HepG2 (cell line): Measurements from ENCODE around the gene SERTAD1. TPM values are rescaled to one million over a fixed set of nuclear protein-coding genes. Genes with fewer than 3 reads are reported as not detected.

Experiments used
- ATAC-seq: fragments of 200-7000 bp; cut with Tn5 transposase; 3 replicates; pipeline ENCODE4 v1.9.1; 2020; ENCODE audit warnings: mild to moderate bottlenecking, moderate library complexity
- BruUV-seq: library from RNA; stranded (reverse); fragments of 400-500 nt; replicated peaks from 2 replicates; lab custom pipeline; 2021; lab: Mats Ljungman, UMichigan
- CTCF ChIA-PET: fragments of 300-600 bp; formaldehyde crosslinking; extraction: SDS; loops from one replicate; lab custom pipeline; 2021; ENCODE audit warnings: low total read pairs, inconsistent platforms, low intra/inter-chr PET ratio; lab: Yijun Ruan, JAX
- POLR2A ChIA-PET: fragments of 350-600 bp; sonication (Branson Sonifier 250); formaldehyde crosslinking; loops from one replicate; lab custom pipeline; 2020; ENCODE audit warnings: antibody characterized with exemption, inconsistent platforms; lab: Yijun Ruan, JAX
- DNase-seq: peaks from one replicate; pipeline ENCODE4 v3.0.0-alpha.2; 2015; ENCODE audit warnings: low spot score
- FAIRE-seq: peaks from 3 replicates; lab custom pipeline; 2011; peaks lifted over from hg19 to GRCh38; lab: Jason Lieb, UNC
- H2AFZ ChIP-seq: one replicate; pipeline ENCODE4 v1.6.1; 2011; ENCODE audit warnings: low read length, inconsistent platforms
- H3K27ac ChIP-seq: fragments of 300-600 bp; 3 replicates; pipeline ENCODE4 v1.8.0; 2011; ENCODE audit warnings: mixed run types, mild to moderate bottlenecking, mixed read lengths, low read length, inconsistent platforms; ENCODE audit not compliant: insufficient read depth; ENCODE audit errors: extremely low read length
- H3K27me3 ChIP-seq, 2 experiments: fragments of 200-600 bp in 1 of 2; 2 replicates in 1 of 2; 3 replicates in 1 of 2; pipeline versions ENCODE4 v1.6.0 to v1.8.0; 2011; ENCODE audit warnings: low read length in 2 of 2, mild to moderate bottlenecking in 2 of 2, moderate library complexity in 2 of 2, inconsistent platforms in 1 of 2; ENCODE audit not compliant: insufficient read depth in 2 of 2, control insufficient read depth in 1 of 2
- H3K36me3 ChIP-seq, 2 experiments: fragments of 200-600 bp in 1 of 2; replicated peaks in 1 of 2; 2 replicates in 1 of 2; 3 replicates in 1 of 2; pipeline versions ENCODE4 v1.5.1 to v1.8.0; 2011; ENCODE audit warnings: low read length in 2 of 2, inconsistent platforms in 1 of 2; ENCODE audit not compliant: insufficient read depth in 2 of 2, control insufficient read depth in 1 of 2
- H3K4me1 ChIP-seq: 2 replicates; pipeline ENCODE4 v1.5.1; 2012; ENCODE audit warnings: low read length, inconsistent platforms; ENCODE audit not compliant: insufficient read depth
- H3K4me2 ChIP-seq: 2 replicates; pipeline ENCODE4 v1.6.0; 2011; ENCODE audit warnings: low read depth, low read length, inconsistent platforms
- H3K4me3 ChIP-seq, 3 experiments: fragments of 200-600 bp in 1 of 3; sonication (generic), shearing (Covaris generic) in 1 of 3; replicated peaks in 1 of 3; 2 replicates each; pipeline ENCODE4 v1.5.1; 2011 to 2016; ENCODE audit warnings: low read length in 3 of 3, inconsistent platforms in 2 of 3, low read depth in 2 of 3, mild to moderate bottlenecking in 2 of 3, control low read depth in 1 of 3, mixed read lengths in 1 of 3; ENCODE audit not compliant: insufficient read depth in 1 of 3
- H3K79me2 ChIP-seq: one replicate; pipeline ENCODE4 v1.6.1; 2011; ENCODE audit warnings: low read length, inconsistent platforms; ENCODE audit not compliant: insufficient read depth
- H3K9ac ChIP-seq: 2 replicates; pipeline ENCODE4 v1.6.0; 2011; ENCODE audit warnings: mild to moderate bottlenecking, low read depth, low read length, inconsistent platforms; ENCODE audit not compliant: insufficient read depth
- H3K9me3 ChIP-seq: 2 replicates; pipeline ENCODE4 v1.5.1; 2012; ENCODE audit warnings: mild to moderate bottlenecking, low read length
- H4K20me1 ChIP-seq: 2 replicates; pipeline ENCODE4 v1.6.0; 2011; ENCODE audit warnings: inconsistent platforms, mild to moderate bottlenecking, low read length, moderate library complexity; ENCODE audit not compliant: insufficient read depth
- CENPT ChIP-seq: sonication (generic); formaldehyde crosslinking; IDR thresholded peaks from 2 replicates; pipeline ENCODE4 v1.8.0; 2022; ENCODE audit warnings: low read depth, mild to moderate bottlenecking, moderate library complexity, missing genetic modification reagents
- CHD2 ChIP-seq: IDR thresholded peaks from 2 replicates; pipeline ENCODE4 v1.6.1; 2011; ENCODE audit warnings: low read depth, low read length, improper control_type of control experiment
- GATAD2A ChIP-seq: IDR thresholded peaks from 2 replicates; pipeline ENCODE4 v1.6.1; 2016
- ISX ChIP-seq: sonication (generic); formaldehyde crosslinking; conservative IDR thresholded peaks from 2 replicates; pipeline ENCODE4 v1.5.0; 2020; ENCODE audit warnings: missing genetic modification reagents
- KDM5B ChIP-seq: sonication (generic); formaldehyde crosslinking; IDR thresholded peaks from 2 replicates; pipeline ENCODE4 v1.4.0; 2020; ENCODE audit warnings: missing genetic modification reagents, mild to moderate bottlenecking, borderline replicate concordance
- KLF16 ChIP-seq, 2 experiments: sonication (generic) in 1 of 2; formaldehyde crosslinking in 1 of 2; IDR thresholded peaks; 2 replicates each; pipeline versions ENCODE4 v1.6.1 to v1.8.0; 2016 to 2023; ENCODE audit warnings: missing genetic modification reagents in 2 of 2, missing compliant biosample characterization in 1 of 2
- MEF2D ChIP-seq: sonication (generic); formaldehyde crosslinking; IDR thresholded peaks from 2 replicates; pipeline ENCODE4 v1.5.1; 2020; ENCODE audit warnings: mild to moderate bottlenecking, missing genetic modification reagents
- PAF1 ChIP-seq: IDR thresholded peaks from 2 replicates; pipeline ENCODE4 v1.6.1; 2016; ENCODE audit warnings: missing genetic modification reagents, missing compliant biosample characterization
- POLR2AphosphoS2 ChIP-seq: IDR thresholded peaks from 2 replicates; pipeline ENCODE4 v1.6.1; 2011; ENCODE audit warnings: low read depth, low read length, improper control_type of control experiment
- RBM22 ChIP-seq: fragments of 200-400 bp; formaldehyde crosslinking; optimal IDR thresholded peaks from 2 replicates; pipeline ENCODE3; 2017; ENCODE audit warnings: mild to moderate bottlenecking, low read length, moderate library complexity
- TAF15 ChIP-seq: fragments of 200-400 bp; formaldehyde crosslinking; IDR thresholded peaks from one replicate; pipeline ENCODE4 v1.6.1; 2018; ENCODE audit warnings: mild to moderate bottlenecking, low read depth, low read length; ENCODE audit not compliant: poor library complexity, severe bottlenecking
- TSC22D2 ChIP-seq: sonication (generic); formaldehyde crosslinking; IDR thresholded peaks from 2 replicates; pipeline ENCODE4 v1.5.1; 2020; ENCODE audit warnings: missing genetic modification reagents, mild to moderate bottlenecking, borderline replicate concordance
- ZFP36 ChIP-seq: fragments of 150-350 bp; IDR thresholded peaks from 2 replicates; pipeline ENCODE4 v1.6.1; 2018; ENCODE audit warnings: borderline replicate concordance, low read length, low read depth; ENCODE audit not compliant: partially characterized antibody
- ZNF510 ChIP-seq: sonication (generic); formaldehyde crosslinking; IDR thresholded peaks from 2 replicates; pipeline ENCODE4 v1.4.0; 2020; ENCODE audit warnings: low read depth, mild to moderate bottlenecking, missing genetic modification reagents
- ZNF768 ChIP-seq: sonication (generic); formaldehyde crosslinking; IDR thresholded peaks from 2 replicates; pipeline ENCODE4 v1.4.0; 2020; ENCODE audit warnings: missing genetic modification reagents
- ZNF781 ChIP-seq: sonication (generic); formaldehyde crosslinking; IDR thresholded peaks from 2 replicates; pipeline ENCODE4 v1.5.1; 2020; ENCODE audit warnings: borderline replicate concordance, mild to moderate bottlenecking, missing genetic modification reagents; ENCODE audit errors: not compliant biosample characterization
- ZNF841 ChIP-seq: sonication (generic); formaldehyde crosslinking; IDR thresholded peaks from 2 replicates; pipeline ENCODE4 v1.8.1; 2023; ENCODE audit warnings: missing genetic modification reagents, borderline replicate concordance
- WGBS: methylation state at CpG from one replicate; pipeline ENCODE4 v1.1.6; 2017; ENCODE audit warnings: low lambda C conversion rate; 5-methylcytosine and 5-hydroxymethylcytosine counted together
- in situ Hi-C: cut with HindIII; loops from 2 replicates; pipeline ENCODE4 v1.10.0; 2017; ENCODE audit warnings: low pct_unique_long_range_greater_than_20kb; ENCODE audit not compliant: extremely low pct_ligation_motif_present
- intact Hi-C: fragments of 100-400 bp; cut with micrococcal nuclease; formaldehyde crosslinking; loops from one replicate; pipeline ENCODE4 v1.10.0; 2022; ENCODE audit not compliant: unreplicated experiment
- polyA plus RNA-seq, 8 experiments: library from polyadenylated mRNA; depleted of rRNA in 3 of 8; stranded (reverse) in 7 of 8; unstranded in 1 of 8; fragments of >200 nt; fragmentation: Illumina TruSeq in 4 of 8; extraction: Trizol in 4 of 8; gene quantifications; 2 replicates each; pipeline versions ENCODE4 v1.2.1 to v1.2.3, GENCODE V29; 2011 to 2016; ENCODE audit warnings: low read depth in 4 of 8, missing spikeins in 1 of 8, mixed read lengths in 1 of 8; ENCODE audit not compliant: insufficient read depth in 1 of 8
- total RNA-seq, 5 experiments: library from RNA; depleted of rRNA; stranded (reverse); fragments of >200 nt; fragmentation: Illumina TruSeq; extraction: Trizol; gene quantifications; 2 replicates each; pipeline ENCODE4 v1.2.3, GENCODE V29; 2016; ENCODE audit warnings: low read depth in 1 of 5
- TF ChIP-seq, protein P1 (sequence below): IDR thresholded peaks from 2 replicates; pipeline ENCODE4 v1.6.1; 2012; ENCODE audit warnings: inconsistent platforms

The SERTAD1 gene
- total and polyA plus RNA-seq, 2 of the 13 experiments (the other 11 are each of a cell fraction or from before 2014, with no cell fraction given): 4.3 to 4.5 TPM

DNA sequence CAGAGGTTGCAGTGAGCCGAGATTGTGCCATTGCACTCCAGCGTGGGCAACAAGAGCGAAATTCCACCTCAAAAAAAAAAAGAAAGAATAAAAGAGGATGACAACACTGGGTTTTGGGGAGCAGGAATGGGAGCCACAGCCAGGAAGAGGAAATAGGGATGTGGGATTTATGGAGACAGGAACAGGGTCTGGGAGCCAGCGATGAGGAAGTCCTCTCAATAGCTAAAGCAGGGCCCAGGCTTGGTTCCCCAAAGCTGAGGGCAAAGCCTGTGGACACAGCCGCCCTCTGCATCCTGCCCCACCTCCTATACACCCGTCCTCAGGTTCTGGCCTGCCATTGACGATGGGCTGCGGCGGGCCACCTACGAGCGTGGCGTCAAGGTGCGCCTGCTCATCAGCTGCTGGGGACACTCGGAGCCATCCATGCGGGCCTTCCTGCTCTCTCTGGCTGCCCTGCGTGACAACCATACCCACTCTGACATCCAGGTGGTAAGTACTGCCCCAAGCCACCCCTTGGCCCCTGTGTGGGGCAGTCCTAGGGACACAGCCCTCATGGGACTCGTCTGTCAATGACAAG lies 49.4 kb downstream of the SERTAD1 start:
- 96% methylated on average over 17 of the region's 17 CpGs for WGBS
- H2AFZ ChIP-seq: no peak overlapping the region
- no peak for ATAC-seq
- no peak for FAIRE-seq
- TF ChIP-seq ZFP36 (no peak), RBM22 (no peak), ZNF781 (CRISPR knock-in tag) (no peak), KLF16 (CRISPR knock-in tag; IDR thresholded peaks at IDR 0.05) (no peak), GATAD2A (CRISPR knock-in tag) (no peak), ZNF768 (no peak), ZNF510 (CRISPR knock-in tag) (no peak), POLR2AphosphoS2 (no peak), CHD2 (no peak), TAF15 (no peak), TSC22D2 (CRISPR knock-in tag) (no peak), CENPT (CRISPR knock-in tag) (no peak), ZNF841 (CRISPR knock-in tag) (no peak), PAF1 (no peak), MEF2D (no peak), KDM5B (CRISPR knock-in tag) (no peak), ISX (CRISPR knock-in tag) (no peak)
- TF ChIP-seq, protein P1, sequence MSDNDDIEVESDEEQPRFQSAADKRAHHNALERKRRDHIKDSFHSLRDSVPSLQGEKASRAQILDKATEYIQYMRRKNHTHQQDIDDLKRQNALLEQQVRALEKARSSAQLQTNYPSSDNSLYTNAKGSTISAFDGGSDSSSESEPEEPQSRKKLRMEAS: no peak
- no peaks in the 10 kb centered on the region for H3K9me3 ChIP-seq
- in situ Hi-C loops: no loop called here
- H3K36me3 ChIP-seq: no peaks in the 10 kb centered on the region; a peak in 1 of 5 replicates
- no peaks in the 10 kb centered on the region for H3K27me3 ChIP-seq
- no peak for DNase-seq
- no peak overlapping the region for H3K27ac ChIP-seq
- H3K4me1 ChIP-seq: no peaks in the 10 kb centered on the region
- CTCF ChIA-PET: no interaction called here
- no TSS peak for BruUV-seq
- no peak overlapping the region for H3K4me3 ChIP-seq
- intact Hi-C loops: no loop called here
- H3K4me2 ChIP-seq: no peak overlapping the region
- POLR2A ChIA-PET: no interaction called here
- H3K9ac ChIP-seq: no peak overlapping the region
- H3K79me2 ChIP-seq: no peaks in the 10 kb centered on the region
- no peaks in the 10 kb centered on the region for H4K20me1 ChIP-seq
